GM21737 (cell line): ENCODE data around the gene NAV2.

Experiments used
- ATAC-seq: cut with Tn5 transposase; IDR thresholded peaks from one replicate; pipeline ENCODE4 v1.9.1; 2021; ENCODE audit warnings: mild to moderate bottlenecking, moderate library complexity; ENCODE audit not compliant: unreplicated experiment

NAV2 gene

DNA sequence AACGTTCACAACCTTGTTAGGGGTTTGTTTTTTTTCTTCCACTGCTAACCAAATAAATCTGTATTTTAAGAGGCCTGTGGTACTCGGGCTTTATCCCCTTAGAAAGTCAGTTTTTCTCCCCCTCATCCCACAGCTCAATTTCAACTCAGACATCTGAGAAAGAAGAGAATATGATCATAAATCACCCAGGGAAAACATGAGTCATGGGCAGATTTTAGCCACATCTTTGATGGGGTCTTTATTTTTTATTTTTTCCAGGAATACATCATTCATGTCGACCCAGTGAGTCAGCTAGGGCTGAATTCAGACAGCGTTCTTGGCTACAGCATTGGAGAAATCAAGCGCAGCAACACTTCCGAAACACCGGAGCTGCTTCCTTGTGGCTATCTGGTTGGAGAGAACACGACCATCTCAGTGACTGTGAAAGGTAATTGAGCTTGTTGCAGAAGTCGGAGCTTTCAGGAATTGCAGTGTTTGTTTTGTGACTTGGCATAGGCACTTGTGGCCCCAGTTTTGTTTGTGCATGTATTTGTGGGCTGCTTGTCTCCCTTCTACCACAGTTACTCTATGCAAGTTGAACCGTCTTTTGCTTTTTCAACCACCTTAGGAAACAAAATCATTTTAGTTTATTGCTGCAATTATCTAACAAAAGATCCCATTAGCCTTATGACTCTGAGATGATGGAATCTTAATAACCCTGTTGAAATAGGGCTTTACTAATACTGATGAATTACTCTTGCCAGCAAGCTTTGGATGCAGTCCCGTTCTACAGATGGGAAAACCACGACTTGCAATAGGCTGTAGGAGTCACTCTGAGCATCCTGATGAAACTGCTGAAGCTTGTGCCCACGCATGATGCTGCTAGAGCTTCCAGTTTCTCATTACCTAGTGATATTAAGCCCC is 384.9 kb downstream of the NAV2 start:
- no peak for ATAC-seq

DNA sequence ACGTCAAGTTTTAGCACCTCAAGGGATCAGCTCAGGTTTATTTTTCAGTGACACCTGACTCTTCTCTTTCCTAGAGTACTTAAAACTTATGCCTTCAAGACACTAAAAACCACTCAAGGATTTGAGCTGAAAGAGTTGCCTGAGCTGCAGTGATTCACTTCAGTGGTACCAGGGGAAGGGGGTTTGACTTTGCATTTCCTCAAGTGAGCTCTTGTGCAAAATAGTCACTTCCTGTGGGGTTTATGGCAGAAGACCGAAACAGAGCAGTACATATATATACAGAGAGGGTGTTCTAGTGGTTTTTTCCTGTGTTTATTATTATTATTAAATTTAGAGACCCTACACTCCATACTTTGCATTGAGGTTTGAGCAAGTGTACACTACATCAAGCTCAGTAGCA is 386.9 kb downstream of the NAV2 start:
- ATAC-seq, result no peak

DNA sequence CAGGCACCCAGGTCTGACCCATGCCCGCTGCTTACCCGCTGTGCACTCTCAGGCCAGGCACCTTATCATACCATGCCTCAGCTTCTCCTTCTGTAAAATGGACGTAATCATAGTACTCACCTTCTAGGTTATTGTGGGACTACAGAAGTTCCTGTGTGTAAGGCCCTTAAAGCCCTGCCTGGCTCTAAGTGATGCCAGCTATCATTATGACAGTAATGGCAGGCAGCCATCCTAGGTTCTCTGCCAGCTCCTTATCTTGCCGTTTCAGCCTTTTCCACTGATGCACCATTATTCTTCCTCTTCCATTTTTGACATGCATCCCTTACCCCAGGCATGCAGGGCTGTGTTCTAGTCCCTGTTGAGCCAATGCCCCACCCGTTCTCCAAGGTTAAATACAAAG is 389.8 kb downstream of the NAV2 start:
- no peak for ATAC-seq

DNA sequence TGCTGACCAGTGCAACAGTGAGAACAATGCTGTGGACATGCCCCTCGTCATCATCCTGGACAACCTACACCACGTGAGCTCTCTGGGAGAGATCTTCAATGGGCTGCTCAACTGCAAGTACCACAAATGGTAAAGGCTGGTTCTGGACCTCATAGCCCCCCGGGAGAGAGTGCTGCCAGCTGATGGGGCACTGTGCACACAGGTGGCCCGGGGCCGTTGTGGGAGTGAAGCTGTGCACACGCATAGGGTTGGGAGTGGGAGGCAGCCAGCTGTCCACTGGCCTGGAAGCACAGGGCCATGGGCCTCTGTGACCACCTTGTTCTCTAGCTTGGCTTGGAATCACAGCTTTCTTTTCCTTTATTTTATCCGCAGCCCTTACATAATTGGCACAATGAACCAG is 390.6 kb downstream of the NAV2 start:
- no peak for ATAC-seq

DNA sequence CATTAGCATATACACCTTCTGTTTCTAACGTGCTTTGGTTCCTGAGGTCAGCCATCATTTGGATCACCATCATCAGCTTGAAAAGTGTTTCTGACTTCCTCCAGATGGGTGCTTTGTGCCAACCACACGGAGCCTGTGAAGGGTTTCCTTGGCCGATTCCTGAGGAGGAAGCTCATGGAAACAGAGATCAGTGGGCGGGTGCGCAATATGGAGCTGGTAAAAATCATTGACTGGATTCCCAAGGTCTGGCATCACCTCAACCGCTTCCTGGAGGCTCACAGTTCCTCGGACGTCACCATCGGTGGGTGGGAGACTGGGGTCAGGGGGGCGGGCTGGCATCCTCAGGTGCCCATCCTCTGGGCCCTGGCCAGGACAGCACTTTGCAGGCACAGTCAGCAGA is 392.8 kb downstream of the NAV2 start:
- ATAC-seq, result no peak

DNA sequence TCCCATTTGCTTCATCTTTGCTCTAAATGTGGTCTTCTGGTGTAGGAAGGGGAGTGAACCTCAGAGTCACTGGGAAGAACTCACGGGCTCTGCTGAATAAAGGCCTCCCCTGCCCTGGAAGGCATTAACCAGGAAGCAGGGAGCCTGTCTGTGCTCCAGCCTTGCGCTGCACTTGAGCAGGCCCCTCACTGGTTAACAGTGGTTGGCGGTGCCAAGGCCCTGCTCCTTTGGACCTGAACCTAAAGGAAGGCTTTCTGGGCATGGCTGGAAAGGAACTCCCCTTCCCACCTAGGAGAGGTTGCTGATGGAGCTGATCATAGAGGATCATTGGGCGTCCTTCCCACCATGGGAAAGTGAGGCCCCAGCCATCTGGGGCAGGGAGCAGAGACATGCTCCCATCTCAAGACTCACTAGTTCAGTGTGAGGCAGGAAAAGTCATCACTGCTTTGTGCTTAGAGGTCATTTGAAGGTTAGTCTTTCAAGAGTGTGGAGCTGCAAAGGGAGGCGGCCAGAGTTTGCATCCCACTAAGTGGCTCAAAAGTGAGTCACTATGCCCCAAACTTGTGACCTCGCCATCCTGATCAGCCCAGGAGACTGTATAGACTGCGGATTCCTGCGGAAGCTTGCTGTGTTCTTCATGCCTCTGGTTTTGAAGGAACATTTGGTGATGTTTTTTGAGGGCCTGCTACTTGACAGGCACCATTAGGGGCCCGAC is 397.3 kb downstream of the NAV2 start:
- no peak for ATAC-seq

DNA sequence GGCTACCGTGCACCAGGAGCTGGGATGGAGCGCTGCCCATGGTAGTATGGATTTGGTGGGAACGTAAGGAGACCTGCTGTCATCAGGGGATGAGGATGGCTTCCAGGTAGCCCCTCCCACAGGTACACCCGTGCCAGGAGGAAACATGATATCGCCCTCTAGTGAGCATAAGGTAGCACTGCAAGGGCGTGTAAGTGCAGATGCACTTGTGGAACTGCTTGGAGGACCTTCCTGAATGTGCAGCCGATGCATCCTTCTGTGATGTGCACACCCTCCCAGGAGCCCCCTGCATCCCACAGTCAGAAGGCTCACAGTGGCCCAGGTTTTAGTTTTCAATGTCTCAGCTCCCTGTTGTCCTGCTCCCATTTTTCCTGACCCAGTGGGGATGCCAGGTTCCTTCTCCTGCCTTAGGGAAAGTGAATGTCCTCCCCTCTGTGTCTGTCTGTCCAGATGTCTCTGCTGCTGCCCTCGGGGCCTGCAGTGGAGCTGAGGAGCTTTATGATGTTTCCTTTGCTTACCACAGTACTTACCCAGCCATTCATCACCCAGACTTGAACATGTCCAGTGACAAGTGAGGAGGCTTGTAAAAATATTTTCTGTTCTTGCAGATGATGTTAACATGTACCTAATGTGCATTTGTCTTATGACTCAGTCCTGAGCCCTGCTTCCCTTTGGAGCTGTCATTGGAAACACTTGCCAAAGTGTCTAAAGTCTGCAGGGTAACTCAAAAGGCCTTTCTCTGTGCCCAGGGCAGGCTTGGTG is 398.5 kb downstream of the NAV2 start:
- ATAC-seq, result peak; percentile 77

DNA sequence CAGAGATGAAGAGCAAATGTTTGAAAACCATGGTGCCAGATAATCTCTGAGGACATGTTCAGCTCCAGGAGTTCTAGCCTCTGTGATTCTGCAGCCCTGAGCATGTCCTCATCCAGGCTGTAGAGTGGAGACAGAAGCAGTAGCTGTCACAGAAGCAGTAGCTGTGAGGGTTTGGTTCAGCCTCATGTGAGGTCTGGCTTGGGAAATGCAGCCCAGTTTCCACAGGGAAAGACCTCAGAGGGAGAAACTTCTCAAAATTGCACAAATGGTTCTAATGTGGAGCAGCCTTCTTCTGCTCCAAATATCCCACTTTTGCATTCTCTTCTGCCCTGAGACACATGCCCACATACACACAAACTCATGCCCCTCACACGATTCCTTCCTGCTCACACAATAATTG is 399.2 kb downstream of the NAV2 start:
- no peak for ATAC-seq

DNA sequence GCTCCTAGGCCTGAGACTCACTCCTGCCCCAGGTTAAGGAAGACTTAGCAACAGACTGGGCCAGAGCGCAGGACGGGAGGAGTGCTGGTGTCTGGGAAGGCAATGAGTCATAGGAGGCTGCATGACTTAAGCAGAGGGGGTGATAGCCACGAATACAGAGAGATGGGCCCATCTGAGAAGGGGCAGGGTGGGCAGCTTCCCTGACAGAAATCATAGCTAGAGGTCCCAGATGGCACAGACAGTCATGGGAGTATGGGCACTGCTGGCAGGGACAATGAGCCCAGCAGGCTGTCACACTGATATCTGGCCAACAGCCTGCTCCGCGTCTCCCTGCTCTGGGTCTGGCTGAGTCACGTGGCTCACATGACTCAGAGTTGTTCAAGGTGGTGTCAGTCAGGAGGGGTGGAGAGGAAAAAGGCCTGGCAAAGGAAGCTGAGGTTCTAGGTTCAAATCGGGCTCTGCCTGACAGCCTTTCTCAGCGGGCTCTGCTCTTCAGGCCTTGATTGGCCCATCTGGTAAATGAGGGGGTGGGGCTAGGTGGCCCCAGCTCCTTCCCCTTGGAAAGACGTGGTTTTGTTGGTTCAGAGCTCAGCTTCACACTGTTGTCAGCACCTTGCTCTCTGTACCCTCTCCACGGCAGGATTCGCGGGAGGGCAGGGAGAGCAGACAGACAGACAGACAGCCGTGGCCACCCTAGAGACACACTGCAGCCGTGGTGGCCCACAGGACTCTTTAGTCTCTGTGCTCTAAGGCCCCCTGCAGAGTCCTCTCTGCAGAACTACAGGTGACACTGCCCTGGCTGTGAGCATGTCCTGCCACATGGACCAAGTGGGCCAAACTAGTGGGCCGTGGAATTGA is 399.9 kb downstream of the NAV2 start:
- ATAC-seq, result no peak

DNA sequence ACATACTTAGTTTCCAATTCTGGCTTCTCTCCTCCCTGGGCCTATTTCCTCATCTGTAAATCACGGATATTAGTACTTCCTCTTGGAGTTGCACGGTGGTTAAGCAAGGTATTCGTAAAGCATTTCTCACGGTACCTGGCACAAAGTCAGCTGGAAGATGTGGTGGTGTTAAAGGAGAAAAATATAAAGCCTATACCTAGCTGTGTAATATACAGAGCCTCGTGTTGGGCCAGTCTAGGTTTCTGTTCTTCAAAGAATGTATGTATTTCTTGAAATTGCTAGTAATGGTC is 400.5 kb downstream of the NAV2 start:
- no peak for ATAC-seq

DNA sequence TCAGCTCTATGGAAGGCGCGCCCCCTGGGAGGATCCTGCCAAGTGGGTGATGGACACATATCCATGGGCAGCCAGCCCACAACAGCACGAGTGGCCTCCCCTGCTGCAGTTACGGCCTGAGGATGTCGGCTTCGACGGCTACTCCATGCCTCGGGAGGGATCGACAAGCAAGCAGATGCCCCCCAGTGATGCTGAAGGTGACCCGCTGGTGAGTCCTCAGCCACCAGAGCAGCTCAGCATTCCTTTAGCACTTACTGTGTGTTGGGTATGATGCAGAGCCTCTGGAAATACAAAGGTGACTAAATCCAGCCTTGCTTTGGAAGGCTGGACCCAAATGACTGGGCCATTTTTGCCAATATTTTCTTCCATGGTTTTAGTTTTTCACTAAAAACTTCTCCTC is 402.0 kb downstream of the NAV2 start:
- no peak for ATAC-seq

DNA sequence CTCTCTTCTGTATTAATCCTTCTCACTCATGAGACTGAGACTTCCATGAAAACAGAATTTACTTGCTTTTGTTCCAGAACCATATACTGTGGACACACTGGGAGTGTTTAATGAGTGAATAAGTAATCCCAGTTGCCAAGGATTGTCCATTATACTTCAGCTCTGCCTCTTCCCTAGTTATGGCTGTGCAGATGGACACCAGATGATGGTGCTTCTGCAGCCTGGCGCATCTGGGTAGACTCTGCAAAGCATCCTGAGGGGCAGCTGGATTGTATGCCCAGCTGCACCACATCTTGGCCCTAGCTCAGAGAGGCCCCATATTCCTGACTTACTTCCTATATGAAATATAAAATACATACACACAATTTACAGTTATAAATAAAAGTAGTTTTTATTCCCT is 404.2 kb downstream of the NAV2 start:
- no peak for ATAC-seq

DNA sequence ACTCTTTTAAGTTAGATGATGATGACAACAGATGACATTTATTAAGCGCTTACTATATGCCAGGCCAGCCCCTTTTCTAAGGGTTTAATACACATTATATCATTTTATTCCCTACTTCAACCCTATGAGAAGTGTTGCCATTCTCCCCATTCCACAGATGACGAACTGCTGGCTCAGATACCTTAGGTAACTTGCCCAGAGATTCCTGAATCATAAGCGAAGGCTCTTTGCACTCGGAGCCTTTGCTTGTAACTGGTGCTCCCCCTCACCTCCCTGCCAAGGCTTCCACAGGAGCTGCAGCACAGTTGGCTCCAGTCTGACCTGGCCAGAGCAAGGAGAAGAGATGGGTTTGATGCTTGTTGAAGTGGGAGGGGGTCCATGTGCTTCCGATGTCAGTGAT is 404.7 kb downstream of the NAV2 start:
- ATAC-seq, result no peak

DNA sequence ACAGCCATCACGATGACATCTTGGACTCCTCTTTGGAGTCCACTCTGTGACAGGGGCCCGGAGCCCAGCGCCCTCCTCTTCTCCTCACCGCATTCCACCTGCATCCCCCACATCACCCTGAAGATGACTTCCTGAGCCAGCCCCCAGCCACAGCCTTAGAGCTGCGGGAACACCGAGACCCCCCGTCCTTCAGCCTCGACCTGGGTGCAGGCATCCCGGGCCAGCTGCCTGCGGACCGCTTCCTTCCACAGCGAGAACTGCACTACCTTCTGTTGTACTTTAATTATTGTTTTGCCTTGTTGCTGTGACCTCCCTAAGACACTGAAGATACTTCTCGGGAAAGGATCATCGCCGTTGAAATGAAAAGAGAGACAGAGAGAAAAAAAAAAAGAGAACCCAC is 405.6 kb downstream of the NAV2 start:
- ATAC-seq, result no peak

DNA sequence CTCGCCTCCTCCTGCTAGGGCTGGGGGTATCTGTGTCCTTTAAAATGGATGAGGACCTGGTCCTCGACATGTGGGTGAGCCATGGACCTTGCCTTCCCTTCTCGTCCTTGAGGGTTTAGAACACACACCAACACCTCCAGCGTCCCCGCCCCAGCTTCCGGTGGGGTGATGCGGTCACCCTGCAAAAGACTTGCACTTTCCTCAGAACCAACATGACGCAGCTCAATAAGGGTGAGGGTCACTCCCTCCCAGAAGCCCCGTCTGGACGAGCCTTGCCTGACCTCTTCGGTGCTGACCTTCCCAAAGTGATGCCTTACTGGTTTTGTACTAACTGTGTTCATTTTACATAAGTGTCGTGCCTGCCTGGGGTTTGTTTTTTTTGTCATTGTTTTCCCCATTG is 406.7 kb downstream of the NAV2 start:
- no peak for ATAC-seq

DNA sequence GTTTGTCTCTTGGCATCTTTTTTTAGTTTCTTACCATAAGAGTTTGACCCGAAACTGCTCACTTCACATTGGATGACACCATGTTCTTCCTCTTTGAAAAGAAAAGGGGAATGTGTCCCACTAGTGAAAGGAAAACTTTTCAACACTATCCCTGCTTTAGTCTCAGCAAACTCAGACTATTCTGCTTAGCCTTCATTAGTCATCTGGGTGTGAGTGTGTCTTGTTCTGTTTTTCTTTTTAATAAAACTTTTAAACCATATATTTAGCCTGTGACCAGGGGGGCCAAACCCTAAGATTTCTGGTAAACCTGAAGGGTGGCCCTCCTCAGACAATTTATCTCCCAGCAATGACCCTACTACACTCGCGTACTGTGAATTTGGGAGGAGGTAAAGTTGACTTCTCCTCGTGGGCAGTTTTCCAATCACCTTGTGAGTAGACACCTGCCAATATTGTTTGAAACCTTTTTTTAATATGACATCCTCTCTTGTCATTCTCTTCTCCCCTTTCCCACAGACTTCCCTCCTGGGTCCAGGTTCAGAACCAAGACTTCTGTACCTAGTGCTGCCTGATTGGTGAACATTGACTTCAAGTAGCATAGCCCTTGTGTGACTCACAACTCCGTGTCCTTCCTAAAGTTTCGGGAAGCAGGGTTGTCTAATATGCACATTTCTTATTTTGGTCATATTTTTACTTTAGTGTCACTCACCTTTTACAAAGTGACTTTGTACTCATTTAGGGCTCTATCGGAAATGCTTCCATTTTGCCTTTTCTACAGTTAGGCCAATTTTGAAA is 407.7 kb downstream of the NAV2 start:
- ATAC-seq, result no peak

DNA sequence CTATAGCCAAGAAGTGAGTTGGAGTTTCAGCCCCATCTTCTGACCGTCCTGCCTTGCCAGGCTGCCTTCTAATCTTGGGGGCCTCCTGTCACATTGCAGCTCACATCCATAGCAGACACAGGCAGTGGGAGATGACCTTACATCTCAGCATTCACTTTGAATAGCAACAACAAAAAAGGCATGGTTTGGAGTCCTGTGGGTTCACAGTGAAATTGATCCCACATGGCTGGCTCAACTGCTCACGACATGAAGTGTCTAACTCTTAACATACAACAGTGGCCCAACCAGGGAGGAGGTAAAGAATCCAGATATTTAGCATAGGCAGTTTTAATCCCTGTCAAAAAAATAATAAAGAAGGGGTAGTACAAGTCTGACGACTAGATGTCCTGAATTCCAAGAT is 409.5 kb downstream of the NAV2 start:
- ATAC-seq, result no peak

DNA sequence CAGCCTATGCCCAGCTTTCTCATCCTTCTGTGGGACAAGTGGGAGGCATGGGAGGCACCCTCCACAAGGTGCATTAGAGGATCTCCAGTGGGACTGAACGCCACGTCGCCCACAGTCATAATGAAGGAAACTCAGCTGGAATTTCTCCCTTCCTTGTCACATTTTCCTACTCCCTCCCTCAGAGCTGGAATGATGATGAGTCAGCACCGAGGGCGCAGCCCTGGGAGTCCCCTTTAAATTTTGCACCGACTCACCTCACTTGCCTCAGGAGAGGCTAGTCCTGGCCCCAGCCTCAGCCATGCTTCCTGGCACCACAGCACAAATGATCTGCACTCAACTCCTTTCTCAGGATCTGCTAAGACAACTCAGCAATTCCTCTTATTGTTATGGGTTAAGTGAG is 413.3 kb downstream of the NAV2 start:
- no peak for ATAC-seq

DNA sequence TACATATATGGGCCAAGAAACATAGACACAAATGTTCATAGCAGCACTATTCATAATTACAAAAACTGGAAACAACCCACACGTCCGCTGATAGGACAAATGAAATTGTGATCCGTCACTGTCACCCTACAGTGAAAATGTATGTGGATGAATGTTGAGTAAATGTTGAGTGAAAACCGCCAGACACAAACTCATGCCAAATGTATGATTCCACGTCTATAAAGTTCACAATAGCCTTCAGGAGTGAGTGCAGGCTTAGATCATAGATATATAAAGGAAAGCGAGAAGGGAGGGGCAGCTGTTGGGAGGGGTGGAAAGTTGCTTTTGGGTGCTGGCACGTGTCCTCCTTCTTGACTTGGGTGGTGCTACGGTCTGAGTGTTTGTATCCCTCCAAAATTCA is 414.1 kb downstream of the NAV2 start:
- no peak for ATAC-seq
